GM19035 (cell line): ENCODE data around the gene MICU1.
"Not testable (repeated sequence)": the region's sequence is repeated elsewhere in the genome, so short reads cannot be mapped to it uniquely, and the experiment has no call there.

Experiments used
- ATAC-seq: cut with Tn5 transposase; IDR thresholded peaks from one replicate; pipeline ENCODE4 v1.9.1; 2021; ENCODE audit not compliant: unreplicated experiment

MICU1 gene

DNA sequence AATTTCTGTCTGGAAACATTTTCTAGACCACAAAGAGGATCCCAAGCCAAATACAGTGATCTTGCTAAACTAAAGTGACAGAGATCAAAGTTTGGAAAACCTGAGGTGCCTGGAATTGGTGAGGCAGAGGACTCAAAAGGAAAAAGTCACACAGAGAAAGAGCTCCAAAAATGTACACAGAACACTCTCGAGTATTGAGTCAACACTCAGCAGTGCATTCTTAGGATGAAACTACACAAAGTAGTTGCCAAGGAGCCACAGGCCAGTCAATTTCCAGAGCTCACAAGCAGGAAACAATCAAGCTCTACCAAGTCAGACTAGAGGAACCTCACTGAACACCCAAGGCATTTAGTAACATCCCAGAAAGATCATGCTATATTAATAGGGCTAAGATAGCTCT lies 61.3 kb downstream of the MICU1 start:
- no peak for ATAC-seq

DNA sequence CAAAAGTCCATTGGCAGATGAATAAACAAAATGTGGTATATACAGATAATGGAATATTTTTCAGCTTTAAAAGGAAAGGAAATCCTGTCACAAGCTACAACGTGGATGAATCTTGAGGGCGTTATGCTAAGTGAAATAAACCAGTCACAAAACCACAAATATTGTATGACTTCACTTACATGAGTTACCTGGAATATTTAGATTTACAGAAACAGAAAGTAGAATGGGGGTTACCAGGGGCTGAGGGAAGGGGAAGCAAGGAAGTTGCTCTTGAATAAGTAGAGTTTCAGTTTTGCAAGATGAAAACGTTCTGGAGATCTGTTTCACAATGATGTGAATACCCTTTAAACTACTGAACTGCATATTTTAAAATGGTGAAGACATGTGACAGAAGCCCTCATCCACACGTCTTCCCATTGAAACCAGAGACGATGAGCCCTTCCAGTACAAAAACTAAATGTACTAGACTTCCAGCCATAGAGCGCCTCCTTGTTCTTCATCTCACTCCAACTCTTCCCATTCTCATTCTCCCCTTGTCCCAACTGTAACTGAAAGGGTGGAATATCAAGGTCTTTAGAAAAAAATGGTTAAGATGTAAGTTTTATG lies 62.4 kb downstream of the MICU1 start:
- ATAC-seq, result peak; percentile 58

DNA sequence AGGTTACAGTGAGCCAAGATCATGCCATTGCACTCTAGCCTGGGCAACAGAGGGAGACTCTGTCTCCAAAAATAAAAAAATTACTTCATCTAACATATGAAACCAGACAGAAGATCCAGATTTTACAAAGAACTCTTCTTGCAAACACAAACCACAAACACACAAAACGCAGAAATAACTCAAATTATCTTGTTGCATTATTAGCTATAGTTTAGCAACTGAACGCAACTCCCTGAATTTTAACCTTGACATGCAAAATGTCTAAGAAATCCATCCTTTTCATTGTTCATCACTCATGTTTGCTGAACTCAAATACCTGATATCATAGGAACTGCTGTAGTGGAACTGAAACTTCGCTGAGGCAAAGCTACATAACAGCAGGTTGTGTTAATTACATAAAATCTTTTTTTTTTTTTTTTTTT lies 64.1 kb downstream of the MICU1 start:
- ATAC-seq, result no peak

DNA sequence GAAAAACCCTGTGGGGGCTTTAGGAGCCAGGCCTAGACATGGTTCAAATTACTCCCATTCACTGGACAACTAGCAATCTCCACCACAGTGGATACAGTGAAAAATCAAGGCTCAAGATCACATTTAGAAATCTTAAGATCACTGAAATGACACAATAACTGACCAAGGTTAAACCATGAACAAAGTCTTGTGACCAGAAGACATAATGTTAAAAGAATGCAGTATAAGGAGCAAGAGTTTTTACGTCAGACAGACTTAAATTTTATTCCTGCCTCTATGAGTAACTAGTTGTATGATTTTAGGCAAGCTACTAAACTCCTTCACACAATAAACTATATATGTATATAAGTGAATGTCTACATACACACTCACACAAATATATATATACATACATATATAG lies 68.5 kb downstream of the MICU1 start:
- ATAC-seq, result no peak

DNA sequence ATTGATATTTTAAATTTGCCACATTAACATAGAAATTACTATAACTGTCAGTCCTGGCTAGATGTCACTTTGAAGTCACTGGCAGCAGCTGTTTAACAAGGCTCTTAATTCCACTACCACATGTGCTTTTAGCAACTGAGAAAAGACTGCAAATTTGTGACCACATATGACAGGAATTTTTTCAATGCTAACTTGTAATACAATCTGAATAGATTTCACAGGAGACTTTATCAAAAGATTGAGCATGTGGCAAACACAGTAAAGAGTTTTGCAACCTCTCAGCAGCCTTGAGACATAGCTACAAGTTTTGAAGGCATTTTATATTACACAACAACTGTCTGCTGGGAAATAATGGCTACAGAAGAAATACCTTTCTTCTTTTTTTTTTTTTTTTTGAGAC lies 73.0 kb downstream of the MICU1 start:
- no peak for ATAC-seq

DNA sequence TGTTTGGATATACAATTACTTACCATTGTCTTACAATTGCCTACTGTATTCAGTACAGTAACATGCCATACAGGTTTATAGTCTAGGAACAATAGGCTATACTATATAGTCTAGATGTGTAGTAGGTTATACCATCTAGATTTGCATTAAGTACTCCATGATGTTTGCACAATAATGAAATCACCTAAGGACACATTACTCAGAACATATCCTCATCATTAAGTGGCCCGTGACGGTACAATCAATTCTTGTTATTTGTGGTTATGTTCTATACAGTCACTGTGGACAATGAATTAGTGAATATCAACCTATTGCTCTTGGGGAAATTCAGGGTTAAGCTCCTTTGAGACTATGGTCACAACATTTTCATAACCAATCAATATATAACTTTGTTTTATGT lies 75.6 kb downstream of the MICU1 start:
- ATAC-seq, result no peak

DNA sequence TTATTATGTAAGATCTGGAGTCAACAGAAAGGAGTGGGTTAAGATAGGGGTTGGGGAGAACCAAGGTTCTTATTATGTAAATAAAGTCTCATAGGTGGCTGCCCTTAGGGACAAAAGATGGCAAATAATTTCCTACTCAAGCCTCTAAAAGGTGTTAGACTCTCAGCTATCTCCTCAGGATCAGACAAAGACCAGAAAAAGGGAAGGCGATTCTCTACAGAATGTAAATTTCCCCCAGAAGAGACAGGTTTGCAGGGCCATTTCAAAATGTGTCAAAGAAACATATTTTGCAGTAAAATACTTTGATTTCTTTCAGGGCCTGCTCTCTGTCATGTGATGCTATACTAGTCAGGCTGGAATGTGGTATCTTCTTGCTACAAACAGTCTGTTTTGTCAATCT lies 80.3 kb downstream of the MICU1 start:
- ATAC-seq, result no peak

DNA sequence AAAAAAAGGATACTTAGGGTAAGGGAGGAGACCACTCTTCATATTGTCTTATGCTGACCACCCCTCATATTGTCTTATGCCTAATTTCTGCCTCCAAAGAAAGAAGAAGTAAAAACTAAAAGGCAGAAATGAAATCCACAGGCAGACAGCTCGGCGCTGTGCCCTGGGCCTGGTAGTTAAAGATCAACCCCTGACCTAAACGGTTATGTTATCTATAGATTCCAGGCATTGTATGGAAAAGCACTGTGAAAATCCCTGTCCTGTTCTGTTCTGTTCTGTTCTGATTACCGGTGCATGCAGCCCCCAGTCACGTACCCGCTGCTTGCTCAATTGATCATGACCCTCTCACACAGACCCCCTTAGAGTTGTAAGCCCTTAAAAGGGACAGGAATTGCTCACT lies 82.0 kb downstream of the MICU1 start:
- ATAC-seq, result not testable (repeated sequence)

DNA sequence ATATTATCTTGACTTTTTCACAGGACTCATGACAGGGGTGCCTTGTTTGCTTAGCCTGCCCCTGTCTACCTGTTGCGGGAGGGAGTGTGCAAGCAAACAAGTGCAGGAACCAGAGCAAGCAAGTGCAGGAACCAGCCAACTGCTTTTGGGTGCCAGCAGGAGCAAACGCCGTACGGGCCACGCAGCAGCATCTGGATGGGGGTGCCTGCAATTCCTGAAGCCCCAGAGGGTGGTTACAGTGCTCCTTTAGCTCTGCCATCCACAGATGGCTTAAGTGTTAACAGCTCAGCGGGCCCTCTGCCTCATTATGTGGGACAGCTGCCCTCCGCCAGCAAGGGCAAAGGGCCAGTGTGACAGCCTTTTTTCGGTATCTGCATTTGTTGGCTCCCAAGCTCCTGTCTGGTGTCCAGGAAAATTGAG lies 83.5 kb downstream of the MICU1 start:
- no peak for ATAC-seq

DNA sequence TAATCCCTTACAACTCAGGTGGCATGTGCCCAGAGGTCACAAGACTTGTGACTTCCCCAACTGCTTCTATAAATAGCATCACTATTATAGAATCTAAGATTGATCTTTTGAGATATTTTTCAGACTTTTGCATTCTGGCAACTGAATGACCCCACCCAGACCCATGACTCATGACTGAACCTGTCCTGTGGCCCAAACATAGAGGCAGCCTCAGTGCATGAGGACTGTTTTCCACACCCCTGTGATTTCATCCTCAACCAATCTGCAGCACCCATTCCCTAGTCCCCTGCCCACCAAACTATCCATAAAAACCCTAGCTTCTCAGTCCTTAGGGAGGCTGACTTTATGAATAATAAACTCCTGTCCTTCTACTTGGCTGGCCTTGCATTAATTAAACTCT lies 84.5 kb downstream of the MICU1 start:
- no peak for ATAC-seq

DNA sequence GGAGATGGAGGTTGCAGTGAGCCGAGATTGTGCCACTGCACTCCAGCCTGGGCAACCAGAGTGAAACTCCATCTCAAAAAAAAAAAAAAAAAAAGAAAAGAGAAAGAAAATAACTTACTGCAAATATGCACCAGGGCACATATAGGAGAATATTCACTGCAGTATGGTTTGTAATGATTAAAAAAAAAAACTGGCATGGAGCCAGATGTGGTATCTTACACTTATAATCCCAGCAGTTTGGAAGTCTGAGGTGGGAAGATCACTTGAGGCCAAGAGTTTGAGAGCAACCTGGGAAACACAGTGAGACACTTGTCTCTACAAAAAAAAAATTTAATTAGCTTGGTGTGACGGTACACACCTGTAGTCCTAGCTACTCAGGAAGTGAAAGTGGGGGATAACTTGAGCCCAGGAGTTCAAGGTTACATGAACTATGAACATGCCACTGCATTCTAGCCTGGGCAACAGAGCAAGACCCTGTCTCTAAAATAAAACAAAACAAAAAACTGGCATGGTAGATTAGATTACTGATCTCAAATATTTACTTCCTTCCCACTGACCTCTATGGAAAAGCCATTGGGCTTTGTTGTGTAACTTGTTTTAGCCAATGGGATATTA lies 85.6 kb downstream of the MICU1 start:
- ATAC-seq, result no peak

DNA sequence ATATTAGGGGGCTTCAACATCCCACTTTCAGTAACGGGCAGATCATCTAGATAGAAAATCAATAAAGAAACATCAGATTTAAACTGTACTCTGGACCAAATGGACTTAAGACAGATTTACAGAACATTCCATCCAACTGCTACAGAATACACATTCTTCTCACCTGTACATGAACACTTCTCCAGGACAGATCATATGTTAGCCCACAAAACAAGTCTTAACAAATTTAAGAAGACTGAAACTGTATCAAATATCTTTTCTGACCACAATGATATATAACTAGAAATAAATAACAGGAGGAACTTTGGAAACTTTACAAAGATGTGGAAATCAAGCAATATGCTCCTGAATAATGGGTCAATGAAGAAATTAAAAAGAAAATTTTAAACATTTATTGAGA lies 86.7 kb downstream of the MICU1 start:
- ATAC-seq, result no peak

DNA sequence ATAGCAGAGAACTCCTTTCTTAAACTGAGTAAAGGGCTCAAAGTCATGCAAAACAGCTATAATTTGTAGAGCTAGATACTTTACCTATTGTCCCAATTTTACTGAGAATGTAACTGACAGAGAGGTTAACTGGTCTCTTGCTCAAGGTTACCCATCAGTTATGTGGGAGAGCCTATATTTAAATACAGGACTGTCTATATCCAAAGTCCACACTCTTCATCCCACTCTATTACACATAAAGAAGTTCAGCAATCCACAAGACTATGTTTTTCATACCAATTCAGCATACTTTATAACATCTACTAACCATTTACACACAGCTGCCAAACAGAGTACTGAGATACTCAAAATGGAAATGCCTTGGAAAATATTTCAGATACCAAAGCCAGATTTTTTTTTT lies 100.2 kb downstream of the MICU1 start:
- ATAC-seq, result no peak

DNA sequence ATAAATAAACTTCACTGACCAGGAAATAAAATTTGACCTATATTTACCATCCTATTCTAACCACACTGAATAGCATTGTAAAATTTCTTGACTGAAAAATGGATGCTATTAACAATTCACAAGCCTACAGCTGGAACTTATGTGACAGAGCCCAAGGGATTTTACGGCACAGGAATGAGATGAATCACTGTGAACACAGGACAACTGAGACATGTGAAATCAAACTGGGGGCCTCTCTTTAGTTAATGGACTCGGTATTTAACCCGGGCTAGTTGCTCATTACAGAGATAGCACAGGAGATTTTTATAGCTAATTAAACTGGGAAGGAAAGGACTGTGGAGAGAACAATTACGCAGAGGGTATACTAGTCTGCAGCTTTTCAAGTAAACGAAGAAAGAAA lies 100.6 kb downstream of the MICU1 start:
- ATAC-seq, result no peak

DNA sequence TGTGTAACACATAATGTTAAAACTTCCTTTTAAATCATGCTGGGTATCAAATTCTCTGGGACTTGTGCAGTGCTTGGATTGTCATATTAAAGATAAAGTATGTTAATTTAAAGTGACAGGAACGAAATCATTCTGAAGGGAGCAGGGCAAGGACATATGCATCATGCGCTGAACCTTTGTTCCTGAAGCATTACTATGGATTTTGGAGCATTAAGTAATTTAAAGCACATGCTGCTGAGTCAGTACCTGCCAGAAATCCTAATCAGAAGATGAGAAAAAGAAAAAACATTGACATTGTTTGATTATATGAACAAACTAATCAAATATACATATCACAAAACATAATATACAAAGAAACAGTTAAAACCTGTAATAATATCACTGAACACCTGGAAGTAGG lies 101.4 kb downstream of the MICU1 start:
- ATAC-seq, result no peak

DNA sequence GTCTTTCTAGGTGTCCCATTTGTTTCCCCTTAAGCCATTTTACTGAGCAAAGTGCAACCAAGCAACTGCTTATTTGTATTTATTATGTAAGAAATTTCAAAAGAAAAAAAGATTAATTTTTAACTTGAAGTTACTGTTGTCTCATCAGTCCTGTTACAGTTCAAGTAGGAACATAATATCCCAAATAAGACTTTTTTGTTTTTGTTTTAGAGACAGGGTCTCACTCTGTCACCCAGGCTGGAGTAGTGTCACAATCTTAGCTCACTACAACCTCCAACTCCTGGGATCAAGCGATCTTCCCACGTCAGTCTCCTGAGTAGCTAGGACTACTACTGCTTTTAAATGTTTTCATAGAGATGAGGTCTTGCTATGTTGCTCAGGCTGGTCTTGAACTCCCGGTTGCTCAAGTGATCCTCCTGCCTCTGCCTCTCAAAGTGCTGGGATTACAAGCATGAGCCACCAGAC lies 101.9 kb downstream of the MICU1 start:
- no peak for ATAC-seq

DNA sequence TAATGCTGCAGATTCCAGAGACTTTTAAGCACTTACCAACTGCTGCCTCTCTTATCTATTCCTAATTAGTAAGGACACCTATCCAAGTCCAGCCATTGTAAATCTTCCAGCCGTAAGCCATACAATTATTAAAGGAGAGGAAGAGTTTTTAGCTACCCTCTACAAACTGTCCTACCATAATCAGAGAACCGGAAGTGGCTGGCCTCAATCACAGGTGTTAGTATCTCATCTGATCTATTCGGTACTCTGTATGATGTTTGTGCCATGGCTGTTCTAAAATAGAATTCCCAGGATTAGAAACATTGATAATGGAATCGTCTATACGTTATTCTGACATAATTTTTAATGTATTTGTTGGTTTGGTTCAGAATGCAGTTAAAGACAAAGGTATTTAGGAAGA lies 102.8 kb downstream of the MICU1 start:
- no peak for ATAC-seq

DNA sequence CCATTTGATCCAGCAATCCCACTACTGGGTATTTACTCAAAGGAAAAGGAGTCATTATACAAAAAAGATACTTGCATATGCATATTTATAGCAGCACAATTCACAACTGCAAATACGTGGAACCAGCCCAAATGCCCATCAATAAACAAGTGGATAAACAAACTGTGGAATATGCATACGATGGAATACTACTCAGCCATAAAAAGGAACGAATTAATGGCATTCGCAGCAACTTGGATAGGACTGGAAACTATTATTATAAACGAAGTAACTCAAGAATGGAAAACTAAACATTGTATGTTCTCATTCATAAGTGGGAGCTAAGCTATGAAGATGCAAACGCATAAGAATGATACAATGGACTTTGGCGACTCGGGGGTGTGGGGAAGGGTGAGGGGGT lies 108.6 kb downstream of the MICU1 start:
- ATAC-seq, result no peak

DNA sequence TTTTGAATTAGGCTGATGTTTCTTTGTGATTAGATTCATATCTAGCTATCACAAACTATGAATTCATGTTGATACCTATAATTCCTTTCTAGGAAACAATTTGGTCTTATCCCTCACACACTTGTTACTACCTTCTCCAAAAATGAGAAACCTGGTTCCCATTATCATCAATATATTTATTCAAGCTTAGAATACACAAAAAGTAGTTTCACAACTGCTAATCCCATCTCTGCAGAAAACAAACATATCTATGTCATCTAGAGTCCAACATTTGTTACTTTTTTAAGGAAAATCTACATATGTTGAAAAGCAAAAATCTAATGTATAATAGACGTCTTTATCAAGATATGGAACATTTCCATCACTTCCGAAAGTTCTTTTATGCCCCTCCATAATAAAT lies 110.4 kb downstream of the MICU1 start:
- ATAC-seq, result no peak

DNA sequence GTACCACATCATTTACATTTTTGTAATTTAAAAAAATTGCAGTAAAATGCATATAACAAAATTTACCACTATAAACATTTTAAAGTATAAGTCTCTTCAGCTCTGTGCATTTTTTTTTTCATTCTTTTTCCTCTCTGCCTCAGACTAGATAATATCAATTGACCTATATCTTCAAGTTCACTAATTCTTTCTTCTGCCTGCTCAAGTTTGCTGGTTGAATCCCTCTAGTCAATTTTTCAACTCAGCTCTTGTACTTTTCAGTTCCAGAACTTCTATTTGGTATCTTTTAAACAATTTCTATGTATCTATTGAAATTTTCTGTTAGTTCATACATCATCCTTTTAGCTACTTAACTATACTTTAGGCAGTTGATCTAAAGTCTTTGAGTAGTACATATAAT lies 112.0 kb downstream of the MICU1 start:
- no peak for ATAC-seq

DNA sequence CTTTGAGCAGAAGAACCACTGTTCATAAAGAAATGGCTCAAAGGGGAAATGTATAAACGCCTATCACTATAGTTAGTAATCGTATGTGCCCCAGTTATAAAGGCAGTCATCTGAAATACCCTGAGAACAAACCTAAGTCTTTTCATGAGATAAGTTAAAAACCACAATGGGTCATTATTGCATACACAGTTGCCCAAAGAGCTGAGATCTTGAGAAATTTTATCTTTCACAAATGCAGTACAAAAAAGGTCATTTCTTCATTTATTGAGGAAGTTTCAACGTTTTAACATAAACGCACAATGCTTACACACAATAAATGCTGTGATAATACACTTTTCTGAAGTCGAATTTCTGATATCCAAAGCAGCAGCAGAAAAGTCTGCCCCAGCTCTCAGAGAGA lies 114.4 kb downstream of the MICU1 start:
- ATAC-seq, result no peak

DNA sequence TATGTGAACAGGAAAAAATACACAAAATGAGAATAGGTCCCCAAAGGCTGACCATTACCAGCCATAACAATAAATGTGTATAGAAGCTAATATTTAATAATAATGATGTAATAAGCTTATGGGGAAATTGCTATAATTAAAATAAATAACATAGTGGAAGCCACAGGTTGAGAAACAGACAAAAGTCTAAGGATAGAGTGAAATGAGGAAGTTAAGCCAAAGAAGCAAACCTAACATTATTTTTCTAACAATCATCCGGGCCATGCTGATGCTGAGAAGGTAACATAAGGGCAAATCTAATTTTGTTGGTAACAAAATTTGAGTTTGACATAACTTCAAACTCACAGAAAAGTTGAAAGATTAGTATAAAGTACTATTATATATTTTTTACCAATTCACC lies 115.9 kb downstream of the MICU1 start:
- no peak for ATAC-seq

DNA sequence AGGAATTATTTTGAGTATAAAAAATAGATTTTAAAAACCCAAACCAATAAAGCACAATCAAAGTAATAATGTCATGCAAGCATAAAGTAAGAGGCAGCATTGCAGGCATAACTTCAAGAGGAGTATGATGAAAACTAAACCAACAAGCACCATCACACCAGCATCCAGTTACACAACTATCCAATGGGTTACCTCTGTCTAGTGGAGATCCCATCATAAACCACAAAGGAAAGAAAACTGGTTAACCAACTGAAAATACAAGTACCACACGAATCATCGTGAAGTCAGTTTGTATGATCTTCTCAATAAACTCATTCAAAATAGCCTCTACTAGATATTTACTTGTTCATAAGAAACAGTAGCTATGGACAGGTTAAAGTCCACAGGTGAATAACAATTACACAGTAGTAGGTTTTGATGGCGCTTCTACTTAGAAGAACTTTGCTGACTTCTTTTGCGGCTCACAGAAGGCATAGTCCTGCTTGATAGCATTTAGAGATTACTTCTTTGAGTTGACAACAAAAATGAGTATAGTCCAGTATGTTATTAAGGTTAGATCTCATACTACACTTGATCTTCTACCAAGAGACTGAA lies 116.6 kb downstream of the MICU1 start:
- no peak for ATAC-seq
